K562 (cell line): ENCODE data around the gene UGT1A9. TPM values are rescaled to one million over a fixed set of nuclear protein-coding genes. Genes with fewer than 3 reads are reported as not detected.

Experiments
- ATAC-seq: fragments of 200-7000 bp; cut with Tn5 transposase; 3 replicates; pipeline ENCODE4 v1.9.1; 2020; ENCODE audit warnings: moderate library complexity
- BruUV-seq: library from RNA; stranded (reverse); fragments of 400-500 nt; replicated peaks from 2 replicates; lab custom pipeline; 2021; lab: Mats Ljungman, UMichigan
- CTCF ChIA-PET: fragments of 300-600 bp; formaldehyde crosslinking; extraction: SDS; loops from one replicate; lab custom pipeline; 2021; ENCODE audit warnings: low intra/inter-chr PET ratio; lab: Yijun Ruan, JAX
- POLR2A ChIA-PET: fragments of 300-600, 350-650 bp; sonication (Branson Sonifier 250); formaldehyde crosslinking; extraction: SDS; loops from one replicate; lab custom pipeline; 2021; ENCODE audit warnings: antibody characterized with exemption, inconsistent platforms; lab: Yijun Ruan, JAX
- DNase-seq, 4 experiments: peaks; one replicate each; pipeline versions ENCODE4 v3.0.0 to v3.0.0-alpha.2; 2011 to 2018; ENCODE audit warnings: low spot score in 3 of 4, mixed read lengths in 3 of 4; ENCODE audit errors: extremely low read depth in 1 of 4
- FAIRE-seq: peaks from 2 replicates; lab custom pipeline; 2011; peaks lifted over from hg19 to GRCh38; lab: Jason Lieb, UNC
- H2AFZ ChIP-seq: 2 replicates; pipeline ENCODE4 v1.6.0; 2011; ENCODE audit warnings: low read depth, low read length, control low read depth, inconsistent platforms
- H3K27ac ChIP-seq: fragments of 200-600 bp; 3 replicates; pipeline ENCODE4 v1.8.0; 2011; ENCODE audit warnings: low read depth, mild to moderate bottlenecking, control low read depth, inconsistent platforms, low read length, moderate library complexity, mixed read lengths; ENCODE audit errors: extremely low read depth
- H3K27me3 ChIP-seq, 2 experiments: fragments of 300-600 bp in 1 of 2; 2 replicates in 1 of 2; 3 replicates in 1 of 2; pipeline versions ENCODE4 v1.6.0 to v1.8.0; 2011; ENCODE audit warnings: inconsistent platforms in 2 of 2, low read length in 2 of 2, mild to moderate bottlenecking in 1 of 2, mixed read lengths in 1 of 2, moderate library complexity in 1 of 2; ENCODE audit not compliant: control insufficient read depth in 2 of 2, insufficient read depth in 2 of 2
- H3K36me3 ChIP-seq: fragments of 300-600 bp; 3 replicates; pipeline ENCODE4 v1.8.0; 2011; ENCODE audit warnings: mild to moderate bottlenecking, low read length, inconsistent platforms; ENCODE audit not compliant: control insufficient read depth, insufficient read depth
- H3K4me1 ChIP-seq, 2 experiments: fragments of 200-600 bp in 1 of 2; replicated peaks in 1 of 2; 2 replicates in 1 of 2; 3 replicates in 1 of 2; pipeline versions ENCODE4 v1.5.1 to v1.8.0; 2011; ENCODE audit warnings: inconsistent platforms in 2 of 2, low read length in 2 of 2, mild to moderate bottlenecking in 1 of 2, mixed read lengths in 1 of 2, moderate library complexity in 1 of 2; ENCODE audit not compliant: control insufficient read depth in 2 of 2, insufficient read depth in 2 of 2
- H3K4me2 ChIP-seq: 2 replicates; pipeline ENCODE4 v1.6.1; 2011; ENCODE audit warnings: low read length, control low read depth, inconsistent platforms, mixed read lengths; ENCODE audit not compliant: insufficient read depth
- H3K4me3 ChIP-seq: fragments of 200-600 bp; sonication (generic), shearing (Covaris generic); 2 replicates; pipeline ENCODE4 v1.5.1; 2016; ENCODE audit warnings: control low read depth, inconsistent platforms
- H3K79me2 ChIP-seq: fragments of 200-600 bp; 3 replicates; pipeline ENCODE4 v1.8.0; 2011; ENCODE audit warnings: low read length, inconsistent platforms; ENCODE audit not compliant: control insufficient read depth, insufficient read depth
- H3K9ac ChIP-seq, 2 experiments: 2 replicates each; pipeline versions ENCODE4 v1.6.0 to v1.6.1; 2011; ENCODE audit warnings: low read depth in 2 of 2, low read length in 2 of 2, control low read depth in 1 of 2, inconsistent platforms in 1 of 2, mild to moderate bottlenecking in 1 of 2, mixed read lengths in 1 of 2; ENCODE audit not compliant: insufficient read depth in 1 of 2
- H3K9me1 ChIP-seq: one replicate; pipeline ENCODE4 v1.6.0; 2011; ENCODE audit warnings: inconsistent platforms, mild to moderate bottlenecking, low read length, moderate library complexity; ENCODE audit not compliant: control insufficient read depth, insufficient read depth
- H3K9me3 ChIP-seq: replicated peaks from 2 replicates; pipeline ENCODE4 v1.5.1; 2011; ENCODE audit warnings: low read depth, low read length, inconsistent platforms; ENCODE audit not compliant: control insufficient read depth, insufficient read depth
- H4K20me1 ChIP-seq: replicated peaks from 2 replicates; pipeline ENCODE4 v1.6.1; 2011; ENCODE audit warnings: low read length, inconsistent platforms, mixed read lengths; ENCODE audit not compliant: control insufficient read depth, insufficient read depth
- ADNP ChIP-seq: fragments of 200-800 bp; sonication (Bioruptor generic); IDR thresholded peaks from 2 replicates; pipeline ENCODE4 v1.6.1; 2016; ENCODE audit warnings: missing genetic modification characterization, missing compliant biosample characterization
- BACH1 ChIP-seq: fragments of 200-800 bp; sonication (Bioruptor generic); IDR thresholded peaks from 2 replicates; pipeline ENCODE4 v1.6.1; 2016; ENCODE audit warnings: missing genetic modification characterization, missing compliant biosample characterization
- BDP1 ChIP-seq: IDR thresholded peaks from 3 replicates; pipeline ENCODE4 v1.6.1; 2011; ENCODE audit not compliant: insufficient read length, insufficient read depth
- HLTF ChIP-seq: fragments of 450-650 bp; IDR thresholded peaks from 2 replicates; pipeline ENCODE4 v1.6.1; 2016
- MTA2 ChIP-seq: fragments of 450-650 bp; IDR thresholded peaks from 2 replicates; pipeline ENCODE4 v1.6.1; 2016; ENCODE audit warnings: low read depth
- NFYB ChIP-seq: IDR thresholded peaks from 2 replicates; pipeline ENCODE4 v1.6.1; 2011; ENCODE audit warnings: mild to moderate bottlenecking, moderate library complexity; ENCODE audit not compliant: insufficient read length; ENCODE audit errors: extremely low read depth
- POLR2G ChIP-seq: fragments of 200-400 bp; formaldehyde crosslinking; IDR thresholded peaks from 2 replicates; pipeline ENCODE4 v1.6.1; 2017; ENCODE audit warnings: low read depth, mild to moderate bottlenecking, antibody characterized with exemption, low read length, moderate library complexity
- PRDM10 ChIP-seq: fragments of 450-650 bp; IDR thresholded peaks from 2 replicates; pipeline ENCODE4 v1.6.1; 2018; ENCODE audit not compliant: partially characterized antibody
- SP2 ChIP-seq: IDR thresholded peaks from 2 replicates; pipeline ENCODE4 v1.6.1; 2011; ENCODE audit warnings: mild to moderate bottlenecking, low read depth, low read length, moderate library complexity; ENCODE audit not compliant: poor library complexity, severe bottlenecking; ENCODE audit errors: extremely low read depth
- ZNF146 ChIP-seq: IDR thresholded peaks from one replicate; pipeline ENCODE4 v1.6.1; 2018; ENCODE audit warnings: missing compliant biosample characterization; ENCODE audit not compliant: unreplicated experiment
- ZNF639 ChIP-seq, 2 experiments: fragments of 200-800 bp in 1 of 2; sonication (Bioruptor generic) in 1 of 2; sonication (generic) in 1 of 2; formaldehyde crosslinking in 1 of 2; IDR thresholded peaks in 1 of 2; conservative IDR thresholded peaks in 1 of 2; 2 replicates each; pipeline versions ENCODE4 v1.5.0 to v1.6.1; 2016 to 2020; ENCODE audit warnings: missing compliant biosample characterization in 1 of 2, missing genetic modification characterization in 1 of 2, missing genetic modification reagents in 1 of 2
- ZSCAN32 ChIP-seq: fragments of 450-650 bp; formaldehyde crosslinking; IDR thresholded peaks from 2 replicates; pipeline ENCODE4 v1.4.0; 2020; ENCODE audit warnings: mild to moderate bottlenecking, moderate library complexity
- WGBS: fragments of 100-300 bp; shearing (Covaris generic); methylation state at CpG from one replicate; pipeline ENCODE4 v1.1.6; 2016; ENCODE audit warnings: low coverage, mixed read lengths; ENCODE audit not compliant: insufficient coverage; ENCODE audit errors: missing lambda C conversion rate; 5-methylcytosine and 5-hydroxymethylcytosine counted together
- in situ Hi-C: fragments of 300-500 bp; cut with MboI; formaldehyde crosslinking; loops from 4 replicates; pipeline ENCODE4 v1.15.0; 2018; ENCODE audit warnings: inconsistent platforms, mixed read lengths
- intact Hi-C: fragments of 100-400 bp; cut with micrococcal nuclease; formaldehyde crosslinking; loops from 2 replicates; pipeline ENCODE4 v1.14.2; 2022
- polyA plus RNA-seq, 8 experiments: library from polyadenylated mRNA; depleted of rRNA in 4 of 8; stranded (reverse) in 5 of 8; unstranded in 3 of 8; fragments of >200 nt; fragmentation: Nextera tagmentation in 2 of 8; fragmentation: Illumina TruSeq in 1 of 8; extraction: Ambion mirVana in 2 of 8; extraction: Trizol in 1 of 8; gene quantifications; 2 replicates each; pipeline versions ENCODE4 v1.2.1 to v1.2.3, GENCODE V29; 2011 to 2014; ENCODE audit warnings: inconsistent platforms in 1 of 8, missing spikeins in 1 of 8
- total RNA-seq, 7 experiments: library from RNA; depleted of rRNA in 6 of 7; stranded (reverse); fragments of >200 nt in 6 of 7; fragmentation: Illumina TruSeq in 2 of 7; extraction: Trizol in 2 of 7; gene quantifications; 2 replicates each; pipeline versions ENCODE4 v1.2.1 to v1.2.3, GENCODE V29; 2011 to 2021; ENCODE audit warnings: low replicate concordance in 1 of 7

The UGT1A9 gene
- total and polyA plus RNA-seq, 9 of the 15 experiments (the other 6 are each of a cell fraction or from before 2014, with no cell fraction given), result 0.09 TPM; not detected in 8

GRCh38 chr2:233803292-233803911 lies 131.7 kb downstream of the UGT1A9 start:
- Histone ChIP-seq H3K9me1 (no peaks in the 10 kb centered on the region), H3K9me3 (no peaks in the 10 kb centered on the region)
- FAIRE-seq, result no peak
- TF ChIP-seq SP2 (no peak), NFYB (no peak), POLR2G (no peak), ZSCAN32 (CRISPR knock-in tag) (no peak), MTA2 (no peak), BACH1 (tag) (no peak), PRDM10 (no peak), HLTF (no peak), ZNF146 (CRISPR knock-in tag) (no peak), BDP1 (no peak), ZNF639 (CRISPR knock-in tag; conservative IDR thresholded peaks at IDR 0.05 in 1 of 2, IDR thresholded peaks at IDR 0.05 in 1 of 2) (no peak), ADNP (tag) (no peak)
- TF ChIP-seq, all 486 proteins: peak for 0
- in situ Hi-C loops, result no loop called here
- 0% methylated on average over 1 of the region's 2 CpGs for WGBS
- Histone ChIP-seq H3K79me2 (no peaks in the 10 kb centered on the region), H3K36me3 (no peaks in the 10 kb centered on the region), H2AFZ (no peak overlapping the region), H3K9ac (no peak overlapping the region), H3K4me1 (no peaks in the 10 kb centered on the region; a peak in 1 of 5 replicates), H3K27me3 (peaks cover 0 to 18% of the 10 kb centered on the region in 2 experiments; a peak in 2 of 5 replicates), H3K4me2 (no peak overlapping the region), H3K27ac (no peak overlapping the region), H3K4me3 (no peak overlapping the region), H4K20me1 (no peaks in the 10 kb centered on the region)
- DNase-seq (no peak), ATAC-seq (no peak)
- POLR2A ChIA-PET, result no interaction called here
- CTCF ChIA-PET, result no interaction called here
- no TSS peak for BruUV-seq
- intact Hi-C loops, result no loop called here
